ENCODE results near the gene GALNT7. TPM values are rescaled to one million over a fixed set of nuclear protein-coding genes. Genes with fewer than 3 reads are reported as not detected.

The GALNT7 gene
- total RNA-seq, 1 donor from 2014 or later: 36.7 TPM

- H3K9me3 Mint-ChIP-seq: peaks cover 40% of the 10 kb centered on the region
- peaks cover 27% of the 10 kb centered on the region for H3K36me3 Mint-ChIP-seq
- no peak for DNase-seq (ENCODE audit: low spot score in 2 of 2, unreplicated experiment in 2 of 2)
- H3K4me3 Mint-ChIP-seq: no peak overlapping the region
- H3K27ac Mint-ChIP-seq: no peak overlapping the region
- H3K27me3 Mint-ChIP-seq (ENCODE audit: low read depth): no peaks in the 10 kb centered on the region
- peaks cover 3% of the 10 kb centered on the region for H3K4me1 Mint-ChIP-seq
- TF ChIP-seq CTCF (IDR thresholded peaks at IDR 0.05; ENCODE audit: unreplicated experiment): no peak
Observed at GRCh38 chr4:173282626-173283025, 114.0 kb downstream of the GALNT7 start.

- Mint-ChIP-seq H3K4me3 (no peak overlapping the region), H3K27me3 (ENCODE audit: low read depth) (no peaks in the 10 kb centered on the region), H3K36me3 (peaks cover 33% of the 10 kb centered on the region), H3K9me3 (peaks cover 40% of the 10 kb centered on the region), H3K4me1 (peaks cover 11% of the 10 kb centered on the region), H3K27ac (no peak overlapping the region)
- no peak for TF ChIP-seq CTCF (IDR thresholded peaks at IDR 0.05; ENCODE audit: unreplicated experiment)
- DNase-seq (ENCODE audit: low spot score in 2 of 2, unreplicated experiment in 2 of 2): no peak
Observed at GRCh38 chr4:173284463-173284862, 115.9 kb downstream of the GALNT7 start.

GRCh38 chr4:173287486-173287885 lies 118.9 kb downstream of the GALNT7 start:
- Mint-ChIP-seq H3K36me3 (peaks cover 33% of the 10 kb centered on the region), H3K27me3 (ENCODE audit: low read depth) (no peaks in the 10 kb centered on the region)

GRCh38 chr4:173288296-173288695 lies 119.7 kb downstream of the GALNT7 start:
- TF ChIP-seq CTCF (IDR thresholded peaks at IDR 0.05; ENCODE audit: unreplicated experiment): peak; percentile 37
- no peak for DNase-seq (ENCODE audit: low spot score in 2 of 2, unreplicated experiment in 2 of 2)
- Mint-ChIP-seq H3K9me3 (peaks cover 33% of the 10 kb centered on the region), H3K4me1 (peaks cover 14% of the 10 kb centered on the region), H3K36me3 (peaks cover 33% of the 10 kb centered on the region), H3K27me3 (ENCODE audit: low read depth) (no peaks in the 10 kb centered on the region), H3K4me3 (peak overlapping the region; percentile 25), H3K27ac (no peak overlapping the region)

More at GRCh38 chr4:173287486-173287885, 118.9 kb downstream of the GALNT7 start:
- Mint-ChIP-seq H3K4me3 (no peak overlapping the region), H3K9me3 (peaks cover 39% of the 10 kb centered on the region), H3K27ac (no peak overlapping the region), H3K4me1 (peaks cover 14% of the 10 kb centered on the region)
- no peak for TF ChIP-seq CTCF (IDR thresholded peaks at IDR 0.05; ENCODE audit: unreplicated experiment)
- DNase-seq (ENCODE audit: low spot score in 2 of 2, unreplicated experiment in 2 of 2): no peak

- H3K4me3 Mint-ChIP-seq: peak overlapping the region; percentile 50
- H3K4me1 Mint-ChIP-seq: peaks cover 14% of the 10 kb centered on the region
- no peak for TF ChIP-seq CTCF (IDR thresholded peaks at IDR 0.05; ENCODE audit: unreplicated experiment)
- H3K36me3 Mint-ChIP-seq: peaks cover 29% of the 10 kb centered on the region
- no peaks in the 10 kb centered on the region for H3K27me3 Mint-ChIP-seq (ENCODE audit: low read depth)
- no peak for DNase-seq (ENCODE audit: low spot score in 2 of 2, unreplicated experiment in 2 of 2)
- peaks cover 30% of the 10 kb centered on the region for H3K9me3 Mint-ChIP-seq
- peak overlapping the region; percentile 66 for H3K27ac Mint-ChIP-seq
Observed at GRCh38 chr4:173288698-173289352, 120.2 kb downstream of the GALNT7 start.
